GM13977 (cell line): ENCODE data around the gene NPLOC4.
"Not testable (repeated sequence)": the region's sequence is repeated elsewhere in the genome, so short reads cannot be mapped to it uniquely, and the experiment has no call there.

ENCODE experiments used
- DNase-seq: peaks from one replicate; pipeline ENCODE4 v3.0.0; 2012; ENCODE audit warnings: low spot score
- in situ Hi-C: fragments of 300-500 bp; cut with MboI; formaldehyde crosslinking; loops from one replicate; pipeline ENCODE4 v1.12.0; 2022; ENCODE audit warnings: low sequenced_read_pairs, low pct_unique_long_range_greater_than_20kb, mixed read lengths, inconsistent platforms; ENCODE audit not compliant: unreplicated experiment
- TF ChIP-seq, protein P1 (sequence below): IDR thresholded peaks from 2 replicates; pipeline ENCODE4 v1.5.1; 2012; ENCODE audit warnings: mild to moderate bottlenecking, control low read depth; ENCODE audit not compliant: insufficient read depth; ENCODE audit errors: extremely low read depth, missing control alignments

Gene NPLOC4

DNA sequence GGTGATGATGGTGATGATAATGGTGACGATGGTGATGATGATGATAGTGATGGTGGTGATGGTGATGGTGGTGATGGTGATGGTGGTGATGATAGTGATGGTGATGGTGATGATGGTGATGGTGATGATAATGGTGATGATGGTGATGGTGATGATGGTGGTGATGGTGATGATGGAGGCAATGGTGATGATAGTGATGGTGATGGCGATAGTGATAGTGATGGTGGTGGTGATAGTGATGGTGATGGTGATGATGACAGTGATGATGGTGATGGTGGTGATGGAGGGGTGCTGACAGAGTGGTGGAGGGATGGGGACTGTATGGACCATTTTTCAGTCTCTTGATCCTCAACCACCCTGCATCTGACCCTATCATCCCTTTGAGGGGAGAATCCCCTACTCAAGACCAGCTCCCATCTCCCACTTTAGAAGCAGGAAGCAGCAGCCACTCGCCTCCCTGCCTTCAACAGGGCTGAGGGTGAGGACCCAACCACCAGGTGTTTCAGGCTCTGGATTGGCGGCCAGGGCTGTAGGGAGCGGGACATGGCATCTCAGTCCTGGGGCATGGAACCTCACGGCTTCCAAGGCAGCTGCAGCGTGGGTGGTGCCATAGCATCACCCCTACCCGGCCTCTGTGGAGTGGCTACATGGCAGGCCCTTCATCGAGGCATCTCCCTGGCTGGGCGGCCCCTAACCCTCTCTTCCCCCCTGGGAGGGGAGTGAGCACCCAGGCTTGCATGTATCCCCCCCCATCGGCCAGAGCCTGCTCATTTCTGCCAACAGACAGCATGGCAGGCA lies 104.2 kb downstream of the NPLOC4 start:
- in situ Hi-C loops: no loop called here
- no peak for DNase-seq
- TF ChIP-seq, protein P1, sequence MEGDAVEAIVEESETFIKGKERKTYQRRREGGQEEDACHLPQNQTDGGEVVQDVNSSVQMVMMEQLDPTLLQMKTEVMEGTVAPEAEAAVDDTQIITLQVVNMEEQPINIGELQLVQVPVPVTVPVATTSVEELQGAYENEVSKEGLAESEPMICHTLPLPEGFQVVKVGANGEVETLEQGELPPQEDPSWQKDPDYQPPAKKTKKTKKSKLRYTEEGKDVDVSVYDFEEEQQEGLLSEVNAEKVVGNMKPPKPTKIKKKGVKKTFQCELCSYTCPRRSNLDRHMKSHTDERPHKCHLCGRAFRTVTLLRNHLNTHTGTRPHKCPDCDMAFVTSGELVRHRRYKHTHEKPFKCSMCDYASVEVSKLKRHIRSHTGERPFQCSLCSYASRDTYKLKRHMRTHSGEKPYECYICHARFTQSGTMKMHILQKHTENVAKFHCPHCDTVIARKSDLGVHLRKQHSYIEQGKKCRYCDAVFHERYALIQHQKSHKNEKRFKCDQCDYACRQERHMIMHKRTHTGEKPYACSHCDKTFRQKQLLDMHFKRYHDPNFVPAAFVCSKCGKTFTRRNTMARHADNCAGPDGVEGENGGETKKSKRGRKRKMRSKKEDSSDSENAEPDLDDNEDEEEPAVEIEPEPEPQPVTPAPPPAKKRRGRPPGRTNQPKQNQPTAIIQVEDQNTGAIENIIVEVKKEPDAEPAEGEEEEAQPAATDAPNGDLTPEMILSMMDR: no peak

GRCh38 chr17:81531998-81532404 lies 104.9 kb downstream of the NPLOC4 start:
- DNase-seq, in situ Hi-C loops: not testable (repeated sequence)

DNA sequence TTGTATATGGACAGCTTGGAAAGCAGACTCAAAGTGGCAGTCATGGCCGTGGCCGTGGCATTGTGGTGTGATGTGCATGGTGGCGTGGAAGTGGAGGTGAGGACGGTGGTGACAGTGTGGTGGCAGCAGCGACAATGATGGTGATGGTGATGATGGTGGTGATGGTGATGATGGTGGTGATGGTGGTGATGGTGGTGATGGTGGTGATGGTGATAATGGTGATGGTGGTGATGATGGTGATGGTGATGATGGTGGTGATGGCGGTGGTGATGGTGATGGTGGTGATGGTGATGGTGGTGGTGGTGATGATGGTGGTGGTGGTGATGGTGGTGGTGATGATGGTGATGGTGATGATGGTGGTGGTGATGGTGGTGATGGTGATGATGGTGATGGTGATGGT lies 105.9 kb downstream of the NPLOC4 start:
- in situ Hi-C loops, DNase-seq: not testable (repeated sequence)

DNA sequence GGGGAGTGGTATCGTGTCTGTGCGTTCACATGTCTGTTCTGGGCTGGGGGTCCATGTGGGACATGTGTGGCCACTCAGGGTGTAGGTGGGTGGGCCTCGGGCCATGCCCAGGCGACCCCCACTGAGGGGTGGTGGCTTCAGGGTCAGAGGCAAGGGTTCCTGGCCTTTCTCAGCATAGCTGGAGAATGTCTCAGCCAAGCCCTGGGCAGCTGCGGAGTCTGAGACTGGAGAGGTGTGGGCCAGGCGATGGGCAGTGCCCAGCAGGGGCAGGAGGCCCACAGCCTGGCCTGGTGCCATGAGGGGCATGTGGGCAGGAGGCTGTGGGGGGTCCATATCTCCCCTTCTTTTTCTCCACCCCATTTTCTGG lies 107.5 kb downstream of the NPLOC4 start:
- TF ChIP-seq, protein P1: no peak
- in situ Hi-C loops: no loop called here
- no peak for DNase-seq

- TF ChIP-seq, protein P1: no peak
- in situ Hi-C loops: no loop called here
- DNase-seq: no peak
Observed at GRCh38 chr17:81528651-81529436, 108.1 kb downstream of the NPLOC4 start.

- TF ChIP-seq, protein P1: no peak
- in situ Hi-C loops: no loop called here
- DNase-seq: no peak
Observed at GRCh38 chr17:81528384-81528650, 108.6 kb downstream of the NPLOC4 start.

DNA sequence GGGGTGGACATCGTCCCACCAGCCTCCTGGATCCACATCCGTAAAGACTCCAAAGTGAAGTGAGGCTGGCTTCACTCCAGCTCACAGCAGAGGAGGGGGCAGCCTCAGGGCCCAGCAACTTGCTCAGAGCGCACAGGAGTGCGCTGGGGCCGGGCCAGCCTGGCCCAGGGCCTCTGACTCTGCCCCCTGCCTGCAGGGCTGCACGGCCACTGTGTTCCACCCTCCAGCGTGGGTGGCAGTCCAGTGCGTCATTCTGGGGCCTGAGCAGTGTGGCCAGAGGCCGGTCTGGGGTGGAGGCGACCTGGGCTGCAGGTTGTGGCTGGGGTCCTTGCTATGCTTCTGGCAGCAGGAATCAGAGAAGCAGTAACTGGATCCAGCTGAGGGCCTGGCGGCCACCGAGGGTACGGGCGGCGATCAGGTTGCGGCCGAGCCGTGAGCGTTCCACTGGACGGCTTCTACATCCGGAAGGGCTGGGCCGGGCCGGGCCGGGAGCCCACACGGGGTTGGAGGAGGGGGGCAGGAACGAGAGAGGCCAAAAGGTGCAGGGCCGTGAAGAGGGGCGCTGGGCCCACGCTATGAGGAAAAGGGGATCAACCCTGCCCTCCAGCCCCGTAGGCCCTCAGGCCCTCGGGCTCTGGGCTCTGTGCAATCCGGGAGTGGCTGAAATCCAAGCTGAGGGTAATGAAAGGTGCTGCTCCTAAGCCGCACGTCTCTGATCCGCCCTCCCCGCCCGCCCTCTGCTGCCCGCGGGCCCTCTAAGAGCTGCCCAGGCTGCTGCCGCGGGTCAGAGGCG lies 109.1 kb downstream of the NPLOC4 start, which contains the start of gene FSCN2:
Gene FSCN2, plus strand, starts transcription at position 787 of the 793 bp plus-strand sequence. CDS start 155 bp downstream, outside the sequence.
- in situ Hi-C loops: no loop called here
- TF ChIP-seq, protein P1: no peak
- no peak for DNase-seq
